Measurements from ENCODE around the gene ALDH3B2. TPM values are rescaled to one million over a fixed set of nuclear protein-coding genes. Genes with fewer than 3 reads are reported as not detected.

The ALDH3B2 gene
- total and polyA plus RNA-seq, 3 experiments from 2014 or later = not detected

DNA sequence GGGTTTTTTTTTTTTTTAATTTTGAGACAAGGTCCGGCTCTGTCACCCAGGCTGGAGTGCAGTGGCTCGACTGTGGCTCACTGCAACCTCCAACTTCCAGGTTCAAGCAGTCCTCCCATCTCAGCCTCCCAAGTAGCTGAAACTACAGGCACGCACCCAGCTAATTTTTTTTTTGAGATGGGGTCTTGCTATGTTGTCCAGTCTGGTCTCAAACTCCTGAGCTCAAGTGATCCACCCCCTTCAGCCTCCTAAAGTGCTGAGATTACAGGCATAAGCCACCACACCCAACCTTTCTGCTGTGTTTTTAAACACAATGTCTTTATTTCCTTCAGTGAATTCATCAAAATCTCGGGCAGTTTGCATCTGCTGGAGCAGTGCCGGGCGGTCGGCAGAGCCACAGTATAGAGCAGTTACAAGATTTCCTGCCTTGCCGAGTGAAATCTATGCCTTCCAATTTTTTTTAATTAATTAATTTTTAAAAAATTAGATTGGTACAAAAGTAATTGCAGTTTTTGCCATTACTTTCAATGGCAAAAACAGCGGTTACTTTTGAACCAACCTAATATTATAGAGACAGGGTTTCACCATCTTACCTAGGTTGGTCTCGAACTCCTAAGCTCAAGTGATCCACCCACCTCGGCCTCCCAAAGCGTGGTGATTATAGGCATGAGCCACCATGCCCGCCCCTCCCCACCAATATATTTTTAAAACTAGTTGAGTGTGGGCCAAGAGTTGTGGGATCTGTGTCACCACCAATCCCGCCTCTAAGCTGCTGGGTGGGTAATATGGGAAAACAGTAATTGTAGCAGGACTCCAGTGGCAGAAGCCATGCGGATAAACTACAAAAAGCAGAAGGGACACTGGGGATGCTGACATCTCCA is 21.2 kb downstream of the ALDH3B2 start:
- H3K4me3 Mint-ChIP-seq = no peak overlapping the region
- H3K27ac Mint-ChIP-seq = no peak overlapping the region
- H3K27me3 Mint-ChIP-seq = no peaks in the 10 kb centered on the region
- Histone ChIP-seq H3K4me3 (ENCODE audit: low read length) (no peak overlapping the region), H3K27ac (ENCODE audit: low read depth, low read length) (no peak overlapping the region), H3K9me3 (ENCODE audit: low read length) (no peaks in the 10 kb centered on the region), H3K27me3 (ENCODE audit: insufficient read depth, low read length, poor library complexity, severe bottlenecking) (no peaks in the 10 kb centered on the region), H3K36me3 (ENCODE audit: insufficient read depth, low read length) (no peaks in the 10 kb centered on the region), H3K4me1 (ENCODE audit: insufficient read depth, low read length) (peaks cover 22% of the 10 kb centered on the region)
- ChIA-PET POLR2A (no interaction called here), CTCF (interaction anchor here (9.3 kb wide), 1 partner anchor 23 kb away, joined by 80 read pairs; the partner anchor contains the start of gene NUDT8)
- peaks cover 20 to 31% (median 29%) of the 10 kb centered on the region in 3 donors for H3K4me1 Mint-ChIP-seq
- no peak for DNase-seq
- no peaks in the 10 kb centered on the region for H3K9me3 Mint-ChIP-seq
- peaks cover 0 to 4% (median 0%) of the 10 kb centered on the region in 3 donors for H3K36me3 Mint-ChIP-seq

DNA sequence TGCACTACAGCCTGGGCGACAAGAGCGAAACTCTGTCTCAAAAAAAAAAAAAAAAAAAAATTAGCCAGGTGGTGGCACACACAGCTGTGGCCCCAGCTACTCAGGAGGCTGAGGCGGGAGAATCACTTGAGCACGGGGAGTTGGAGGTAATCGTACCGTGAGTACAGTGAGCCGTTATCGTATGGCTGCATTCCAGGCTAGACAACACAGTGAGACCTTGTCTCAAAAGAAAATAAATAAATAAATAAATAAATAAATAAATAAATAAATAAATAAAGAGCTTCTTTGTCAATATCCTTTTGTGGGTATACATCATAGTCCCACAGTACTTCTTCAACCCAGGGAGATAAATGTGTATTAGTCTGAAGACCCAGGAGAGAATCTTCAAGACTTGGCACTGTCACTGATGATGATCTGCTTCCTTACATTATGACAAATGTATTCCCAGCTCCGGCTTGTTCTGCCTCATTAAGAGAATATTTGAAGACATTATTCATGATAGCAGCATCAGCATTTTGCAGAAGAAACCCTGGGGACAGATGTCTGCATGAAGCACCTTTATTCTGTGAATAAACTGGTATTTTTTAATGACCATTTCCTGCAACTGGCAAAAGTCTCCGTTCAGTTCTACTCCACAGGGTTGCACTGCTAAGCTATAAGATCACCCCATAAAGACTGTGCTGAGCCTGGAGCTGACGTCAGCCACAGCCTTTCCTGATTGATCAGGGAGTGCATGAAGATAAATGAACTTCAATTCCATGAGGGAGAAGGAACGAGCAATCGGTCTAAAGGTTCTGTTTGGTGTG is 22.2 kb downstream of the ALDH3B2 start:
- POLR2A ChIA-PET = interaction anchor here (1.3 kb wide), 1 partner anchor 22 kb away, joined by 4 read pairs; the partner anchor contains the start of gene NUDT8
- Histone ChIP-seq H3K9me3 (ENCODE audit: low read length) (no peaks in the 10 kb centered on the region), H3K27me3 (ENCODE audit: insufficient read depth, low read length, poor library complexity, severe bottlenecking) (no peaks in the 10 kb centered on the region), H3K4me3 (ENCODE audit: low read length) (no peak overlapping the region), H3K27ac (ENCODE audit: low read depth, low read length) (no peak overlapping the region), H3K36me3 (ENCODE audit: insufficient read depth, low read length) (no peaks in the 10 kb centered on the region), H3K4me1 (ENCODE audit: insufficient read depth, low read length) (peaks cover 31% of the 10 kb centered on the region)
- H3K4me3 Mint-ChIP-seq = peak overlapping the region in 1 of 7 donors; percentile 9
- peak overlapping the region in 2 of 8 donors; percentile 12 to 13 for H3K27ac Mint-ChIP-seq
- CTCF ChIA-PET = interaction anchor here (1.3 to 9.3 kb wide), 2 partner anchors 22 to 134 kb away, joined by 3 to 80 read pairs; partner anchors contain the start of gene NUDT8
- no peaks in the 10 kb centered on the region for H3K9me3 Mint-ChIP-seq
- DNase-seq = no peak
- no peaks in the 10 kb centered on the region for H3K27me3 Mint-ChIP-seq
- H3K36me3 Mint-ChIP-seq = peaks cover 0 to 4% (median 0%) of the 10 kb centered on the region in 3 donors
- peaks cover 26 to 37% (median 37%) of the 10 kb centered on the region in 3 donors for H3K4me1 Mint-ChIP-seq

DNA sequence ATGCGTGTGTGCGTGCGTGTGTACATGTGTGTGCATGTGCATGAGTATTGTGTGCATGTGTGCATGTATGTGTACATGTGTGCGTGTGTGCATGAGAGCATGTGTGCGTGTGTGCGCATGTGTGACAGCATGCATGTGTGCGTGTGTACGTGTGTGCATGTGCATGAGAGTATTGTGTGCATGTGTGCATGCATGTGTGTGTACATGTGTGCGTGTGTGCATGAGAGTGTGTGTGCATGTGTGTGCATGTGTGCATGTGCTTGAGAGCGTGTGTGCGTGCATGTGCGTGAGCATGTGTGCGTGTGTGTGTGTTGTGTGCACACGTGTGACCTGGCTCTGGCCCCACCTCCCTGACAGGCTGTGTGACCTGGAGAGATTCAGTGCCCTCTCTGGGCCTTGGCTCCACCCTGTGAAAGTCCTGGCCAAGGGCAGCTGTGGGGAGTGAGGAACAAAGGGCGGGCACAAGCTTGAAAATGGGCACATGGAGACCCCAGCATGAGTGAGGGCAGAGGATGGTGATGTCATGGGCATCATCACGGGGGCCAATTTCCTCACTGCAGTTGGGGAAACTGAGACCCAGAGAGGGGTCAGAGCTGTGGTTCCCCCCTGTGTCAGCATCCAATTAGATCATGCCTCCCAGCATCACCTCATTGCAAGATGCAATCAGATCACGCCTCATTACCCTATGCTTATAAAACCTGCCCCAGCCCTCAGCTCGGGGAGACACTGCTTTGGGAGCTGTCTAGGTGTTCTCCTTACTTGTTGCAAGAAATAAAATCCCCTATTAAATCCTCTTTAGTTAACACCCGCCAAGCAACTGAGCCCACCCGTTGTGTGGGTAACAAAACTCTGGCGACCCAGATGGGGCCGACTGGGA is 24.6 kb downstream of the ALDH3B2 start:
- DNase-seq = peak in 1 of 5 donors; percentile 8
- ChIA-PET CTCF (interaction anchor here (1.0 to 9.3 kb wide), 7 partner anchors 9 to 42 kb away, joined by 3 to 80 read pairs (median 7); partner anchors contain the start of gene NUDT8), POLR2A (interaction anchor here (1.3 to 1.5 kb wide), 2 partner anchors 20 to 21 kb away, joined by 6 to 8 read pairs; partner anchors contain the start of gene NUDT8)
- Histone ChIP-seq H3K4me3 (ENCODE audit: low read length) (peak overlapping the region; percentile 61), H3K27ac (ENCODE audit: low read depth, low read length) (peak overlapping the region; percentile 64), H3K9me3 (ENCODE audit: low read length) (no peaks in the 10 kb centered on the region), H3K27me3 (ENCODE audit: insufficient read depth, low read length, poor library complexity, severe bottlenecking) (no peaks in the 10 kb centered on the region), H3K36me3 (ENCODE audit: insufficient read depth, low read length) (no peaks in the 10 kb centered on the region), H3K4me1 (ENCODE audit: insufficient read depth, low read length) (peaks cover 44% of the 10 kb centered on the region)
- Mint-ChIP-seq H3K27ac (peak overlapping the region; percentile 93 to 98 (median 95)), H3K36me3 (peaks cover 0 to 4% (median 0%) of the 10 kb centered on the region in 3 donors), H3K27me3 (no peaks in the 10 kb centered on the region), H3K9me3 (no peaks in the 10 kb centered on the region), H3K4me3 (peak overlapping the region; percentile 93 to 96 (median 95)), H3K4me1 (peaks cover 39 to 51% (median 49%) of the 10 kb centered on the region in 3 donors)

DNA sequence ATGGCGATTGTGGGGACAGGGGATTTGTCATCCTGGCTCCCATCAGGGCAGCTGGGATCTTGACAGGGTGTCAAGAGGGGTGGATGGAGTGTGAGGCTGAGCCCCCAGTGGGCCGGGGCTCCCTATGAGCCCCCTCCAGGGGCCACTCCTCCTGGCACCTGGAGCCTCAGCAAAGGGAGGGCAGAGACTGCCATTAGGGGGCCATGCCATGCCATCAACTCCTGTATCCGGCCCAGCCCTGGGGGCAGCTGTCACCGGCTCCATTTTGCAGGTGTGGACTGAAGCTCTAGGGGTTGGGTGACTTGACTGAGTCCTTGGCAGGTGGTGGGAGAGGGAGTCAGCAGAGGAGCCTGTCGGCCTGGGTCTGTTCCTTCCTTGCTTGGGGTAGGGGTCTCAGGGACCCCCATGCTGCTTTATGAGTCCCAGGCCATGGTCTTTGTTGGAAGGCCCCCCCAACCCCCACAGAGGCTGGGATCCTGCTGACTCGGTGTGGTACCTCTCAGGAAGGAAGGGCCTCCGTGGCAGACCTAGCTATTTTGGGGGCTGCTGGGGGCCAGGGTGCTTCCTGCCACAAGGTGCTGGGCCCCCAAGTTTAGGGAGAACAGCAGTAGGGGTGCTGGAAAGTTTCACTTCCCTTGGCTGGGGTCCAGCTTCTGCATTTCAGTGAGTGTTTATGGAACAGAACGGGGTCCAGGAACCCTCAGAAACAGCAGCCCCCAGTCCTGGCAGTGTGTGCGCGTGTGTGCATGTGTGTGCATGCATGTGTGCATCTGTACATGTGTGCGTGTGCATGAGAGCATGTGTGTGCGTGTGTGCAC is 25.4 kb downstream of the ALDH3B2 start:
- Histone ChIP-seq H3K27me3 (ENCODE audit: insufficient read depth, low read length, poor library complexity, severe bottlenecking) (no peaks in the 10 kb centered on the region), H3K27ac (ENCODE audit: low read depth, low read length) (no peak overlapping the region), H3K4me1 (ENCODE audit: insufficient read depth, low read length) (peaks cover 44% of the 10 kb centered on the region), H3K36me3 (ENCODE audit: insufficient read depth, low read length) (no peaks in the 10 kb centered on the region), H3K9me3 (ENCODE audit: low read length) (no peaks in the 10 kb centered on the region), H3K4me3 (ENCODE audit: low read length) (no peak overlapping the region)
- Mint-ChIP-seq H3K27ac (peak overlapping the region in 5 of 8 donors; percentile 26 to 95 (median 84)), H3K9me3 (no peaks in the 10 kb centered on the region), H3K36me3 (peaks cover 0 to 4% (median 0%) of the 10 kb centered on the region in 3 donors), H3K27me3 (no peaks in the 10 kb centered on the region), H3K4me1 (peaks cover 39 to 53% (median 49%) of the 10 kb centered on the region in 3 donors), H3K4me3 (peak overlapping the region in 5 of 7 donors; percentile 9 to 60 (median 26))
- ChIA-PET CTCF (interaction anchor here (1.5 to 9.3 kb wide), 6 partner anchors 10 to 41 kb away, joined by 4 to 80 read pairs (median 8); partner anchors contain the start of genes NUDT8 and TBX10), POLR2A (interaction anchor here (1.3 to 1.5 kb wide), 2 partner anchors 19 to 20 kb away, joined by 6 to 8 read pairs; partner anchors contain the start of gene NUDT8)
- peak in 1 of 5 donors; percentile 47 for DNase-seq

DNA sequence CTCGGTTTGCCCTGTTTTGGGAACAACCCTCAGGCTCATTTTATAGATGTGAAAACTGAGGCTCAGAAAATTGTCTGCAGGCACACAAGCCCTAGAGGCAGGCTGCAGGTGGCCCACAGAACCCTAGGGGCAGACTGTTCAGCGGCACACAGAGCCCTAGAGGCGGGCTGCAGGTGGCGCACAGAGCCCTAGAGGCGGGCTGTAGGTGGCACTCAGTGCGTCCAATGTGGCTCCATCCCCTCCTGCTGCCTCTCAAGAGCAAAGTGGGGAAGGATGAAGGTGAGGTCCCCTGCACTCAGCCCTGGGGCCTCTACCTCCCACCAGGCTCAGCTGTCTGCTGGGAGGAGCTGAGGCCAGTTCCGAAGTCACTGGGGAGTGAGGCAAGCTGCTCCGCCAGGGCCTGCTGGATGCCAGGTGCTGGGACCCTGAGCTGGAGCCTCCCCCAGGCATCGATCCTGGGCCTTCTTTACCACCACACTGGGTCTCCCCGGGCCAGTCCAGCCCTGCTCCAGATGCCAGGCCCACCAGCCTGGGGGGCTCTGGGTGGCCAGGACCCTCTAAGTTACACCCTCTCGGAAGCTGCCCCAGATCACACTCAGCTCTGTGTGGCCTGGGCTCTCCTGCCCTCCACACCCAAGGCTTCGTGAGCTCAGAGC is 26.2 kb downstream of the ALDH3B2 start:
- Histone ChIP-seq H3K9me3 (ENCODE audit: low read length) (no peaks in the 10 kb centered on the region), H3K27ac (ENCODE audit: low read depth, low read length) (no peak overlapping the region), H3K27me3 (ENCODE audit: insufficient read depth, low read length, poor library complexity, severe bottlenecking) (no peaks in the 10 kb centered on the region), H3K4me1 (ENCODE audit: insufficient read depth, low read length) (peaks cover 44% of the 10 kb centered on the region), H3K36me3 (ENCODE audit: insufficient read depth, low read length) (no peaks in the 10 kb centered on the region), H3K4me3 (ENCODE audit: low read length) (no peak overlapping the region)
- peak overlapping the region in 6 of 8 donors; percentile 24 to 79 (median 50) for H3K27ac Mint-ChIP-seq
- H3K4me1 Mint-ChIP-seq = peaks cover 39 to 53% (median 49%) of the 10 kb centered on the region in 3 donors
- peaks cover 0 to 4% (median 0%) of the 10 kb centered on the region in 3 donors for H3K36me3 Mint-ChIP-seq
- no peaks in the 10 kb centered on the region for H3K27me3 Mint-ChIP-seq
- peak in 4 of 5 donors; percentile 34 to 73 (median 55) for DNase-seq
- POLR2A ChIA-PET = interaction anchor here (1.5 kb wide), 1 partner anchor 20 kb away, joined by 6 read pairs; no protein-coding TSS in a partner anchor
- H3K9me3 Mint-ChIP-seq = no peaks in the 10 kb centered on the region
- peak overlapping the region in 5 of 7 donors; percentile 29 to 68 (median 39) for H3K4me3 Mint-ChIP-seq
- CTCF ChIA-PET = interaction anchor here (1.5 to 9.3 kb wide), 6 partner anchors 9 to 40 kb away, joined by 4 to 80 read pairs (median 8); partner anchors contain the start of genes NUDT8 and TBX10

DNA sequence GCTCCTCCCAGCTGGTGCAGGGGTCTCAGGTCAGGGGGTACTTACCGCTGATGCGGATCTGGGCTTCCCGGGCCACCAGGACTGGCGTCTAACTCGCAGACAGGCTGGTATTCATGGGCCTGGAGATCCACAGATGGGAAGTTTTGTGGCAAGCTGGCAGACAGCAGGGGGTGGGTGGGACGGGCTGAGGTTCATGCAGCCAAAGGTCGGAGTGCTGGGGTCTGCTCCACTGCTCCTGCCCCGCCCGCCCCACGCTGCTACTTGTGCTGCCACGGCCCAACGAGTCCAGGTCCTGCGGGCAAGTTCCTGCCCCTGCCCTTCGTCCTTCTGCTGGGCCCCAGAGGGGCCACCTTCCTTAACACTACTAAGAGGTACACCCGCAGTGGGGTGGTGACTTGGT is 27.0 kb downstream of the ALDH3B2 start:
- H3K4me1 Mint-ChIP-seq = peaks cover 39 to 53% (median 49%) of the 10 kb centered on the region in 3 donors
- H3K27me3 Mint-ChIP-seq = no peaks in the 10 kb centered on the region
- DNase-seq = peak in 1 of 5 donors; percentile 41
- Histone ChIP-seq H3K9me3 (ENCODE audit: low read length) (no peaks in the 10 kb centered on the region), H3K4me3 (ENCODE audit: low read length) (no peak overlapping the region), H3K27ac (ENCODE audit: low read depth, low read length) (no peak overlapping the region), H3K36me3 (ENCODE audit: insufficient read depth, low read length) (no peaks in the 10 kb centered on the region), H3K27me3 (ENCODE audit: insufficient read depth, low read length, poor library complexity, severe bottlenecking) (no peaks in the 10 kb centered on the region), H3K4me1 (ENCODE audit: insufficient read depth, low read length) (peaks cover 44% of the 10 kb centered on the region)
- POLR2A ChIA-PET = interaction anchor here (1.2 kb wide), 1 partner anchor 19 kb away, joined by 4 read pairs; no protein-coding TSS in a partner anchor
- peak overlapping the region in 4 of 8 donors; percentile 32 to 73 (median 68) for H3K27ac Mint-ChIP-seq
- H3K36me3 Mint-ChIP-seq = peaks cover 0 to 4% (median 0%) of the 10 kb centered on the region in 3 donors
- peak overlapping the region in 1 of 7 donors; percentile 34 for H3K4me3 Mint-ChIP-seq
- CTCF ChIA-PET = interaction anchor here (1.8 to 9.3 kb wide), 3 partner anchors 8 to 18 kb away, joined by 6 to 80 read pairs (median 8); partner anchors contain the start of genes NUDT8 and TBX10
- H3K9me3 Mint-ChIP-seq = no peaks in the 10 kb centered on the region

All from CD8-positive, alpha-beta memory T cell (primary cell).